ENCODE results near the gene RGMA. TPM values are rescaled to one million over a fixed set of nuclear protein-coding genes. Genes with fewer than 3 reads are reported as not detected.
"Not testable (repeated sequence)": the region's sequence is repeated elsewhere in the genome, so short reads cannot be mapped to it uniquely, and the experiment has no call there.

RGMA gene
- total and polyA plus RNA-seq, 2 experiments from 2014 or later, result 2.5 to 2.7 TPM

- no peaks in the 10 kb centered on the region for H3K79me2 ChIP-seq
- H3K36me3 ChIP-seq (replicated peaks; ENCODE audit: insufficient read depth, low read depth), result no peaks in the 10 kb centered on the region
- H3K9me2 ChIP-seq (replicated peaks; ENCODE audit: insufficient read depth), result no peaks in the 10 kb centered on the region
- no peaks in the 10 kb centered on the region for H3K9me3 ChIP-seq (ENCODE audit: low read depth)
- no peak overlapping the region for H3K27ac ChIP-seq
- peaks cover 2% of the 10 kb centered on the region for H4K20me1 ChIP-seq (ENCODE audit: insufficient read depth, poor library complexity, severe bottlenecking)
- peaks cover 4% of the 10 kb centered on the region for H3K27me3 ChIP-seq
- H3K4me2 ChIP-seq, result no peak overlapping the region
- DNase-seq (ENCODE audit: low spot score), result no peak
- WGBS (ENCODE audit: low lambda C conversion rate, missing lambda C conversion rate), result 85% methylated on average over 20 of the region's 23 CpGs
- no peak overlapping the region for H2AFZ ChIP-seq
- TF ChIP-seq CTCF (IDR thresholded peaks at IDR 0.05; ENCODE audit: poor library complexity), result no peak
- no peak for TF ChIP-seq EZH2phosphoT487 (IDR thresholded peaks at IDR 0.05; ENCODE audit: low read depth, severe bottlenecking, unreplicated experiment)
- TF ChIP-seq EZH2 (IDR thresholded peaks at IDR 0.05; ENCODE audit: borderline replicate concordance), result no peak
- H3K4me1 ChIP-seq (ENCODE audit: insufficient read depth), result no peaks in the 10 kb centered on the region
- H3K4me3 ChIP-seq, result no peak overlapping the region
Measured at GRCh38 chr15:93063796-93064690, 25.0 kb downstream of the RGMA start.

- no peak overlapping the region for H3K4me2 ChIP-seq
- H4K20me1 ChIP-seq (ENCODE audit: insufficient read depth, poor library complexity, severe bottlenecking), result peaks cover 2% of the 10 kb centered on the region
- H3K27me3 ChIP-seq, result peaks cover 4% of the 10 kb centered on the region
- TF ChIP-seq EZH2 (IDR thresholded peaks at IDR 0.05; ENCODE audit: borderline replicate concordance) (no peak), CTCF (IDR thresholded peaks at IDR 0.05; ENCODE audit: poor library complexity) (no peak), EZH2phosphoT487 (IDR thresholded peaks at IDR 0.05; ENCODE audit: low read depth, severe bottlenecking, unreplicated experiment) (no peak)
- H3K4me1 ChIP-seq (ENCODE audit: insufficient read depth), result no peaks in the 10 kb centered on the region
- WGBS (ENCODE audit: low lambda C conversion rate, missing lambda C conversion rate), result 42% methylated on average over 8 of the region's 8 CpGs
- H3K9me3 ChIP-seq (ENCODE audit: low read depth), result no peaks in the 10 kb centered on the region
- DNase-seq (ENCODE audit: low spot score), result no peak
- no peak overlapping the region for H3K4me3 ChIP-seq
- no peak overlapping the region for H2AFZ ChIP-seq
- no peaks in the 10 kb centered on the region for H3K79me2 ChIP-seq
- no peaks in the 10 kb centered on the region for H3K36me3 ChIP-seq (replicated peaks; ENCODE audit: insufficient read depth, low read depth)
- H3K9me2 ChIP-seq (replicated peaks; ENCODE audit: insufficient read depth), result no peaks in the 10 kb centered on the region
- H3K27ac ChIP-seq, result no peak overlapping the region
Measured at GRCh38 chr15:93063262-93063671, 25.7 kb downstream of the RGMA start.

- H3K4me3 ChIP-seq; H3K27me3 ChIP-seq; H3K9me3 ChIP-seq (ENCODE audit: low read depth); H3K4me1 ChIP-seq (ENCODE audit: insufficient read depth); H3K36me3 ChIP-seq (replicated peaks; ENCODE audit: insufficient read depth, low read depth); H2AFZ ChIP-seq; H3K9me2 ChIP-seq (replicated peaks; ENCODE audit: insufficient read depth); H3K4me2 ChIP-seq; H3K27ac ChIP-seq; H4K20me1 ChIP-seq (ENCODE audit: insufficient read depth, poor library complexity, severe bottlenecking); DNase-seq (ENCODE audit: low spot score); H3K79me2 ChIP-seq: not testable (repeated sequence)
- WGBS (ENCODE audit: low lambda C conversion rate, missing lambda C conversion rate), result 74% methylated on average over 11 of the region's 13 CpGs
Measured at GRCh38 chr15:93062628-93063261, 26.3 kb downstream of the RGMA start.
